Endothelial cell of umbilical vein (primary cell): ENCODE measurements around the gene WWC1. TPM values are rescaled to one million over a fixed set of nuclear protein-coding genes. Genes with fewer than 3 reads are reported as not detected.

Experiments
- BruUV-seq: library from RNA; stranded (reverse); fragments of 400-500 nt; replicated peaks from 2 replicates; lab custom pipeline; 2021; lab: Mats Ljungman, UMichigan
- CTCF ChIA-PET: fragments of 300-600, 350-600 bp; sonication (Branson Sonifier 250); formaldehyde crosslinking; loops from one replicate; lab custom pipeline; 2021; ENCODE audit warnings: antibody characterized with exemption, inconsistent platforms; lab: Charles Lee
- POLR2A ChIA-PET: fragments of 300-600, 350-600 bp; sonication (Branson Sonifier 250); formaldehyde crosslinking; loops from one replicate; lab custom pipeline; 2021; ENCODE audit warnings: antibody characterized with exemption, inconsistent platforms; lab: Charles Lee
- DNase-seq: peaks from one replicate; pipeline ENCODE4 v3.0.0-alpha.2; 2011; ENCODE audit warnings: low read depth, low spot score
- FAIRE-seq: peaks from 2 replicates; lab custom pipeline; 2011; peaks lifted over from hg19 to GRCh38; lab: Jason Lieb, UNC
- H2AFZ ChIP-seq: 2 replicates; pipeline ENCODE4 v1.6.0; 2012; ENCODE audit warnings: low read depth, low read length, control low read depth, inconsistent platforms
- H3K27ac ChIP-seq: 2 replicates; pipeline ENCODE4 v1.5.1; 2011; ENCODE audit warnings: low read depth, mild to moderate bottlenecking, control low read depth, low read length, moderate library complexity; ENCODE audit not compliant: insufficient read depth
- H3K27me3 ChIP-seq, 2 experiments: 2 replicates each; pipeline versions ENCODE4 v1.6.0 to v1.6.1; 2011; ENCODE audit warnings: low read length in 2 of 2, mixed read lengths in 1 of 2; ENCODE audit not compliant: control insufficient read depth in 2 of 2, insufficient read depth in 2 of 2
- H3K36me3 ChIP-seq, 2 experiments: 2 replicates in 1 of 2; 3 replicates in 1 of 2; pipeline ENCODE4 v1.5.1; 2011; ENCODE audit warnings: low read length in 2 of 2, mild to moderate bottlenecking in 1 of 2, moderate library complexity in 1 of 2; ENCODE audit not compliant: control insufficient read depth in 2 of 2, insufficient read depth in 2 of 2; ENCODE audit errors: extremely low read depth in 1 of 2
- H3K4me1 ChIP-seq: 3 replicates; pipeline ENCODE4 v1.5.1; 2011; ENCODE audit warnings: mild to moderate bottlenecking, low read length; ENCODE audit not compliant: control insufficient read depth, insufficient read depth; ENCODE audit errors: extremely low read depth
- H3K4me2 ChIP-seq: 2 replicates; pipeline ENCODE4 v1.6.1; 2011; ENCODE audit warnings: low read length, control low read depth, mixed read lengths; ENCODE audit not compliant: insufficient read depth
- H3K4me3 ChIP-seq, 3 experiments: fragments of 200-600 bp in 1 of 3; sonication (generic), shearing (Covaris generic) in 1 of 3; replicated peaks in 1 of 3; 2 replicates each; pipeline ENCODE4 v1.5.1; 2011 to 2016; ENCODE audit warnings: control low read depth in 3 of 3, low read length in 3 of 3, mild to moderate bottlenecking in 2 of 3, inconsistent platforms in 1 of 3, low read depth in 1 of 3, moderate library complexity in 1 of 3; ENCODE audit not compliant: insufficient read depth in 1 of 3
- H3K79me2 ChIP-seq: 2 replicates; pipeline ENCODE4 v1.6.0; 2012; ENCODE audit warnings: low read length, inconsistent platforms; ENCODE audit not compliant: control insufficient read depth, insufficient read depth
- H3K9ac ChIP-seq: replicated peaks from 2 replicates; pipeline ENCODE3; 2011; ENCODE audit warnings: low read length, control low read depth; ENCODE audit not compliant: insufficient read depth; ENCODE audit errors: extremely low read depth
- H3K9me1 ChIP-seq: replicated peaks from 3 replicates; pipeline ENCODE4 v1.6.0; 2011; ENCODE audit warnings: mild to moderate bottlenecking, low read length; ENCODE audit not compliant: control insufficient read depth, insufficient read depth; ENCODE audit errors: extremely low read depth
- H3K9me3 ChIP-seq: replicated peaks from 2 replicates; pipeline ENCODE4 v1.5.1; 2012; ENCODE audit warnings: low read length, inconsistent platforms; ENCODE audit not compliant: control insufficient read depth, insufficient read depth
- H4K20me1 ChIP-seq: replicated peaks from 2 replicates; pipeline ENCODE3; 2011; ENCODE audit warnings: mild to moderate bottlenecking, low read length; ENCODE audit not compliant: control insufficient read depth, insufficient read depth; ENCODE audit errors: extremely low read depth
- CTCF ChIP-seq, 2 donors: IDR thresholded peaks; 1 replicate in 1 of 2; 2 replicates in 1 of 2; pipeline ENCODE4 v1.5.1; 2011; ENCODE audit warnings: low read length in 2 of 2, mild to moderate bottlenecking in 2 of 2, moderate library complexity in 2 of 2, control low read depth in 1 of 2, inconsistent platforms in 1 of 2, low read depth in 1 of 2; ENCODE audit not compliant: insufficient read depth in 1 of 2; ENCODE audit errors: extremely low read depth in 1 of 2
- EZH2 ChIP-seq: IDR thresholded peaks from 2 replicates; pipeline ENCODE4 v1.6.1; 2012; ENCODE audit warnings: borderline replicate concordance, low read depth, mild to moderate bottlenecking, moderate library complexity, low read length, inconsistent platforms; ENCODE audit not compliant: severe bottlenecking
- FOS ChIP-seq: IDR thresholded peaks from 2 replicates; pipeline ENCODE4 v1.6.1; 2011; ENCODE audit warnings: mild to moderate bottlenecking, low read length, moderate library complexity, borderline replicate concordance; ENCODE audit not compliant: insufficient read depth
- GATA2 ChIP-seq: IDR thresholded peaks from 2 replicates; pipeline ENCODE4 v1.7.0; 2011; ENCODE audit warnings: low read depth, mild to moderate bottlenecking, moderate library complexity, mixed read lengths, low read length; ENCODE audit not compliant: insufficient read length, insufficient read depth
- JUN ChIP-seq: IDR thresholded peaks from 2 replicates; pipeline ENCODE4 v1.6.1; 2011; ENCODE audit warnings: borderline replicate concordance, low read depth; ENCODE audit not compliant: insufficient read length, insufficient read depth
- MAX ChIP-seq: IDR thresholded peaks from 2 replicates; pipeline ENCODE4 v1.6.1; 2011; ENCODE audit not compliant: insufficient read depth, insufficient read length
- MYC ChIP-seq: IDR thresholded peaks from one replicate; pipeline ENCODE4 v1.6.1; 2011; ENCODE audit warnings: mild to moderate bottlenecking, low read depth, low read length
- POLR2A ChIP-seq: IDR thresholded peaks from 2 replicates; pipeline ENCODE4 v1.6.1; 2012; ENCODE audit warnings: low read depth, mild to moderate bottlenecking, control low read depth, low read length
- POLR2AphosphoS5 ChIP-seq: IDR thresholded peaks from 2 replicates; pipeline ENCODE4 v1.6.1; 2012; ENCODE audit warnings: low read depth, mild to moderate bottlenecking, control low read depth, low read length, moderate library complexity; ENCODE audit not compliant: insufficient read depth
- dilution Hi-C: fragments of 300-500 bp; cut with MboI; formaldehyde crosslinking; loops from one replicate; pipeline ENCODE4 v1.15.0; 2019; ENCODE audit warnings: low sequenced_read_pairs; ENCODE audit not compliant: extremely low pct_ligation_motif_present
- intact Hi-C: fragments of 100-400 bp; cut with micrococcal nuclease; formaldehyde crosslinking; loops from one replicate; pipeline ENCODE4 v1.10.0; 2022
- polyA plus RNA-seq, 4 experiments: library from polyadenylated mRNA; depleted of rRNA in 3 of 4; stranded (reverse) in 3 of 4; unstranded in 1 of 4; fragments of >200 nt; gene quantifications; 2 replicates each; pipeline versions ENCODE4 v1.2.1 to v1.2.3, GENCODE V29; 2011 to 2012; ENCODE audit warnings: missing spikeins in 1 of 4
- total RNA-seq: library from RNA; stranded (reverse); gene quantifications from 2 replicates; pipeline ENCODE4 v1.2.3, GENCODE V29; 2021

The WWC1 gene
- total and polyA plus RNA-seq, 2 donors (not counting 3 experiments of a cell fraction or from before 2014, with no cell fraction given), result 0.03 to 0.91 TPM

GRCh38 chr5:168300326-168301182 is 9.1 kb downstream of the WWC1 start:
- no peak overlapping the region for H2AFZ ChIP-seq
- no peaks in the 10 kb centered on the region for H3K79me2 ChIP-seq
- H3K27ac ChIP-seq, result no peak overlapping the region
- no peak overlapping the region for H3K4me3 ChIP-seq
- FAIRE-seq (no peak), DNase-seq (no peak)
- CTCF ChIA-PET, result no interaction called here
- H4K20me1 ChIP-seq, result no peaks in the 10 kb centered on the region
- no peaks in the 10 kb centered on the region for H3K4me1 ChIP-seq
- POLR2A ChIA-PET, result interaction anchor here (0.6 kb wide), 1 partner anchor 57 kb away, joined by 3 read pairs; no protein-coding TSS in a partner anchor
- BruUV-seq, result no TSS peak
- no peaks in the 10 kb centered on the region for H3K36me3 ChIP-seq
- H3K9me3 ChIP-seq, result no peaks in the 10 kb centered on the region
- no peak overlapping the region for H3K4me2 ChIP-seq
- no peaks in the 10 kb centered on the region for H3K9me1 ChIP-seq
- no peak overlapping the region for H3K9ac ChIP-seq
- intact Hi-C loops, result no loop called here
- dilution Hi-C loops, result no loop called here
- TF ChIP-seq MAX, result no peak
- TF ChIP-seq EZH2, result no peak
- TF ChIP-seq POLR2AphosphoS5, result no peak
- no peak for TF ChIP-seq FOS
- no peak for TF ChIP-seq POLR2A
- no peak for TF ChIP-seq JUN
- no peak for TF ChIP-seq GATA2
- no peak for TF ChIP-seq MYC
- no peak for TF ChIP-seq CTCF (IDR thresholded peaks at IDR 0.05; ENCODE audit: extremely low read depth in 1 of 2, insufficient read depth in 1 of 2, low read depth in 1 of 2, low read length in 2 of 2)
- no peaks in the 10 kb centered on the region for H3K27me3 ChIP-seq
